Stimulated activated CD4-positive, alpha-beta T cell treated with anti-CD3 and anti-CD28 coated beads, Interleukin-4, amount 100 ng/mL, for 4 hours (primary cell): ENCODE data around the gene ACSL5.
A peak's percentile ranks its signal among the peaks of the same experiment; 100 is the strongest.
"Not testable (repeated sequence)": the region's sequence is repeated elsewhere in the genome, so short reads cannot be mapped to it uniquely, and the experiment has no call there.

Experiments used
- DNase-seq, 2 experiments: peaks; one replicate each; pipeline ENCODE4 v3.0.0-alpha.2; 2020

ACSL5 gene

GRCh38 chr10:112421731-112422130, 47.8 kb downstream of the ACSL5 start:
- DNase-seq: no peak

DNA sequence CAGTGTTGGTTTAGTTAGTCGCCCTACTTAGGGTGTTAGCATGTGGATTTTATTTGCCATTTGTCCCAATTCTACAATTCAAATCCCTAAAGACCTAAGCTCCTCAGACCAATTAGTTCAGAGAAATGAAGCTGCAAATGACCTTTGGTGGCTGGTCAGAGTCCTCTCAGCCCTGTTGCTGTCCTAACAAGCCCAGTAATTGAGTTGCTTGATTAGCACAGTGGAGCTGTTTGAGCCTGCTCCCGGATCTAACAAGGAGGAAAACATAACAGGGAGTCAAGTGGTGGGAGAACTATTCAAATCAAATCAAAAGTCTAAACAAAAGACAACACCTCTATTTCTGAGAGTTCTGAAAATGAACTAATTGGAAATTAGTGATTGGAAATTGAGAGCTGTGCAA, 50.7 kb downstream of the ACSL5 start:
- DNase-seq: no peak

- no peak for DNase-seq
These were observed 52.2 kb downstream of the ACSL5 start for GRCh38 chr10:112426111-112426510.

- no peak for DNase-seq
These were observed 55.2 kb downstream of the ACSL5 start for GRCh38 chr10:112429147-112429546.

GRCh38 chr10:112429654-112430230, 55.8 kb downstream of the ACSL5 start:
- DNase-seq: no peak

DNA sequence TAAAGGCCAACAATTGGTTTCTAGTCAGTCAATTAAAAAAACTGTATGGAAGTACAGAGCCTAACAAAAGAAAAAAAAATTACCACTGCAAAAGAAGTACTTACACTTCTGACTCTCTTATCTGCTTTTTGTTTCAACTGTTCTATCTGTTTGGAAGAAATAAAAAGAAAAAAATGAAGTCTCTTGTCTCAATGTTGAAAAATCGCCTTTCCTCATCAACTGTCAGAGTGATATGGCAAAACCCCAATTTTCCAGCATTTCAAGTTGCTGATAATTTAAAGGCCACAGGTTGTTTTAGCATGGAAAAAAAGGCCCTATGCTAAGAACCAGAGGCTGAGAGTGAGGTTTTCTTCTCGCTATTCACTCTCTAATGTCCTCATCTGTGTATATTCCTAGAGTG, 59.2 kb downstream of the ACSL5 start:
- no peak for DNase-seq

GRCh38 chr10:112434988-112435619, 61.2 kb downstream of the ACSL5 start:
- no peak for DNase-seq

- no peak for DNase-seq
These were observed 64.4 kb downstream of the ACSL5 start for GRCh38 chr10:112438356-112438755.

DNA sequence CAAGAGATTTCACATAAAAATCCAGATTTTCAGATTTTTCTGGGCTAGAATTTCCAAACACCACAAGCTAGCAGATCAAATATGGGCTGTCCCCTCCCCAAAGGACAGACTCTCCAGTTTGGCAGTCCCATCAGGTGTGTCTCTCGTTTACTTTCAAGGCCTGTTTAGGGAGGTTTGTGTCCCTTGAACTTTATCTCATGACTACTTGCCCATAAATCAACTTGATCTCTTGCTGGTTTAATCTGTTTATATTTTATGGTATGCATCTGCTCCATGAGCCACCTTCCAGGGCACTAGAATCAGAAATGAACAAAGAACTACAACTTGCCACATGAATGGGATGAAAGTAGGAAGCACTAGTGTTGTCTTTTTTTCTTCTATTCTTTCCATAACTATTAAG, 67.6 kb downstream of the ACSL5 start:
- no peak for DNase-seq

DNA sequence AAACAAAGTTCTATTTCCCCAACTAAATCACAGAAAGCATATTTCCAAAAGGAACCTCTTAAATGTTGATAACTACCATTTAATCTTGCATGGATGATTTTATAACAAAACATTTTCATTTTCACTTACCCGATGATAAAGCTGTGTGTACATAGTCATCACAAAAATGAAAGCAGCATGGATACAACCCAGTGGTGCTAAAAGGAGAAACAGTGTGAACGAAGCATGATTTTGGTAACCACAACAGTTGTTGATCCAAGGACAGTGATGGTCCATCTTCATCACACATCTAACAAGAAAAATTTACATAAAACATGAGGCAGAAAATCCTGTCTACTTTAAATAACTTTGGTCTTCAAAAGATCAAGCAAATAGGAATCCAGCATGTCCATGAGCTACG, 68.1 kb downstream of the ACSL5 start:
- no peak for DNase-seq

GRCh38 chr10:112446055-112446854, 72.3 kb downstream of the ACSL5 start:
- DNase-seq: no peak

- peak; percentile 76 to 77 for DNase-seq
These were observed 73.1 kb downstream of the ACSL5 start, which contains the start of the genes VTI1A and ZDHHC6 for GRCh38 chr10:112446855-112447619. Gene VTI1A (plus strand): TSS chr10:112447215. CDS start chr10:112447374, 159 bp downstream. Gene ZDHHC6 (minus strand): TSS chr10:112446914. CDS start chr10:112445436, 1,478 bp downstream.

GRCh38 chr10:112447620-112447928, 73.7 kb downstream of the ACSL5 start:
- no peak for DNase-seq

DNA sequence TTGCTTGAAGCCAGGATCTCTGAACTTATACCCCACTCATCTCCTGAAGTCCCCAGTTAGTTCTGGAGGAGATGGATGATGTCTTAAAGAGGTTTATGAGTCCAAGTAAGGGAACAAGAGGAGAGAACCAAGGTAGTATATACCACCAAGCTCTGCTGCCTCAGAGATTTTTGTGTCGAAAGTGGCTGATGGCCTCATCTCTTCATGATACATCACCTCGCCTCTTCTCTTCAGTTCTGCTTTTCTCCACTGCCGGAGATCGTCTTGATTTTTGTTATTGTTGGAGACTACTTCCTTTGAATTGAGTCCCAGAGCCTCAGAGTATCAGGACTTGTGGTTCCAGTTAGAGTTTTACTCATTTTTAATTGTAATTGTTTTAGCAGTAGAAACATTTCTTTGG, 75.0 kb downstream of the ACSL5 start:
- no peak for DNase-seq

DNA sequence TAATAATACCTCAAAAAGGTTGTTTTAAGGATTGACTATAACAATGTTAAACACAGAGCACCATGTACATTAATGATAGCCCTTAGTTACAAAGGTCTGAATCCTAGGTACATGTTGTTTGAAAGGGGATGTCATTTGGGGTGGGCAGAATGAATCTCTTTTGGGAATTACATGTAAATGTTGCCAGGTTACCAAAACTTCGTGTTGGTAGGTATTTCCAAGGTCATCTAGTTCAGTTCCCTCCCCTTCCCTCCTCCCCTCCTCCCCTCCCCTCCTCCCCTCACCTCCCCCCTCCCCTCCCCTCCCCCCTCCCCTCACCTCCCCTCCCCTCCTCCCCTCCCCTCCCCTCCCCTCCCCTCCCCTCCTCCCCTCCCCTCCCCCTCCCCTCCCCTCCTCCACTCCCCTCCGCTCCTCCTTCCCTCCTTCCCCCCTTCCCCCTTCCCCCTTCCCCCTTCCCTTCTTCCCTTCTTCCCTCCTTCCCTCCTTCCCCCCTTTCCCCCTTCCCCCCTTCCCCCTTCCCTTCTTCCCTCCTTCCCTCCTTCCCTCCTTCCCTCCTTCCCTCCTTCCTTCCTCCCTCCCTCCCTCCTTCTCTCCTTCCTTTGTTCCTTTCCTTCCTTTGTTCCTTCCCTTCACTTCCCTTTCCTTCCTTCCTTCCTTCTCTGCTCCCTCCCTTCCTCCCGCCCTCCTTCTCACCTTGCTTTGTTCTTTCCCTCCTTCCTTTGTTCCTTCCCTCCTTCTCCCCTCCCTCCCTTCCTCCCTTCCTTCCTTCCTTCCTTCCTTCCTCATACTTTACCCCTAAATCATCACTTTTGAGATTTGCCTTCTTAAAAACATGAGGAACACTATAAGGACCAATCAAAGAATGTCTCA, 81.2 kb downstream of the ACSL5 start:
- no peak for DNase-seq

DNA sequence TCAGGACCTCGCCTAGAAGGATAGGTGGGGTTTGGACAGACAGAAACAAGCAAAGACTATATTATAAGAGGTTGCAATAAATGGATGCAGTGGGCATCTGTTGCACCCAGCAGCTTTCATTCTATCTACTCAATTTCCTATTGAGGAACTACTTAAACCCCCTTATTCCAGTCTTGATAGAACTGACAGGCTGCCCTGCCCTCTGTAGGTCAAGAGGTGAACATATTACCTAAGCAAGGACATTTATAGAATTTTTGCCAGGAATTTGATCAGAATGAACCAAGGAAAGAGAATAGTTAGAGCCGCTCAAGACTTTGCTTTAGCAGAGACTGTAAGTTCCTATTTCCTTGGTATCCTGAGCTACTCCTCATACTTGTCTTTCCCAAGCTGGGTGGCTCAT, 82.6 kb downstream of the ACSL5 start:
- no peak for DNase-seq

DNA sequence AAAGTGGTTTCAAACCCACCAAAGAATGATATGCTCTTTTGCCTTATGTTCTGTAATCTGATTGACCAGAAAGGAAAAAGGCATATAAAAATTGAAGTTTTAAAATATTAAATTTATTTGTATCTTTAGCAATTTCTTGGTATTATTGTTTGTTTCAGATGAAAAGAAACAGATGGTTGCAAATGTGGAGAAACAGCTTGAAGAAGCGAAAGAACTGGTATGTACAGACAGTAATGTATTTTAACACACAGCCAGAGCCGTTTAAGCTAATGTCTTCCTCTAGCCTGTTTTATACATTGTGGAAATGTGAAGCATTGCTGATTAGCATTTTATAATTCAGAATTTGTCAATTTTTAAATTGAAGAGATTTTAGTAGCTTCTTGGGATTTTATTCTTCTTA, 86.5 kb downstream of the ACSL5 start:
- no peak for DNase-seq

DNA sequence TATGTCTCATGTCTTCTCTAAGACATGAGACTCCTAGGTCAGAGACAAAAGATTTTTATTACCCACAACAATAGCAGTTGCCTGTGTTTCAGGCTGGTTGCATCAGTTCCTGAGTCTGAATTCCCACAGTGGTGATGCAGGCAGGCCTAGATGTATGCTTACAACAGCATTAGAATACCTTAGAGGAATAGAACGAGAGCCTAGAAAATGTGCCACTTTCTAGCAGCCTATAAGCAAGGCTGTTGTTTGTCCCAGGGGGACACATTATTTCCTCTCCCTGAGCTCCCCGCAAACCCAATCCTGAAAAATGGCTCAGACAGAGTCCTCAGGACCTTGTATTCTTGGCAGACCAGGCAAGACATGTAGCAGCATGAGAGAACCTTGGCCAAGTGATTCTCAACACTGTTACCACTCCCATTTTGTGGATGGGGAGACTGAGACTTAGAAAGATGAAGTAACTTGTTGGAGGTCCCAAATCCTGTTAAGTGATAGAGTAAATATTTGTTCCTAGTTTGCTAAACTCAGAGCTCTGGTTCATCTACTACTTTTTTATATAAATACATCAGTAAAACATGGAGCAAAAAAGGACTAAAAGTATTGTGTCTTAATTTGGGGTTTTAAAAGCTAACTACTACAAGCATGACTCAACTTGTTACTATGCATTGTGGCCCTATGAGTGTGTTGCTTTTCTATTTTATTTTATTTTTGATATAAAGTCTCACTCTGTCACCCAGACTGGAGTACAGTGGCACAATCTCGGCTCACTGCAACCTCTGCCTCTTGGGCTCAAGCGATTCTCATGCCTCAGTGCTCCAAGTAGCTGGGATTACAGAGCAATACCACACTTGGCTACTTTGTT, 87.3 kb downstream of the ACSL5 start:
- DNase-seq: no peak

DNA sequence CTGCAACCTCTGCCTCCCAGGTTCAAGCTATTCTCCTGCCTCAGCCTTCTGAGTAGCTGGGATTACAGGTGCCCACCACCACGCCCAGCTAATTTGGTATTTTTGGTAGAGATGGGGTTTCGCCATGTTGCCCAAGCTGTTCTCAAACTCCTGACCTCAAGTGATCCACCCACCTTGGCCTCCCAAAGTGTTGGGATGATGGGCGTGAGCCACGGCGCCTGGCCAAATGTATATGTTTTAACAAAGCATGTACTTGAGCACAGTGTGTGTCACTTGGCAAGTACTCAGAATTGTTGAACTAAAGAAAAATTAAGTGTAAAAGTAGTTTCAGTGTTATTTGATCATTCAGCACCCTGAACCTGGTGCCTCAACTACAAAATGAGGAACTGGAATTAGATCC, 90.2 kb downstream of the ACSL5 start:
- not testable (repeated sequence) for DNase-seq

DNA sequence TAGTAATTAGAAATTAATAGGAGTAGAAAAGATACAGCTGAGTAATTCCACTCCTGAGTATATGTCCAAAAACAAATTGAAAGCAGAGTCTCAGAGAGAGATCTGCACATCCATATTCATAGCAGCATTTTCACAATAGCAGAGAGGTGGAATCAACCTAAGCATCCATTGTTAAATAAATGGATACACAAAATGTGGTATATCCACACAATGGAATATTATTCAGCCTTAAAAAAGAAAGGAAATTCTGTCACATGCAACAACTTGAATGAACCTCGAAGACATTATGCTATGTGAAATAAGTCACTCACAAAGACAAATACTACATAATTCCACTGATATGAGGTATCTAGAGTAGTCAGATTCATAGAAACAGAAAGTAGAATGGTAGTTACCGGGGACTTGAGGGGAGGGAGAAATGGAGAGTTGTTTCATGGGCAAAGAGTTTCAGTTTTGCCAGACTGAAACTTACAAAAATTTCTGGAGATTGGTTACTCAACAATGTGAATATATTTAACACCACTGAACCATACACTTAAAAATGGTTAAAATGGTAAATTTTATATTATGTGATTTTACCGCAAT, 91.5 kb downstream of the ACSL5 start:
- no peak for DNase-seq

DNA sequence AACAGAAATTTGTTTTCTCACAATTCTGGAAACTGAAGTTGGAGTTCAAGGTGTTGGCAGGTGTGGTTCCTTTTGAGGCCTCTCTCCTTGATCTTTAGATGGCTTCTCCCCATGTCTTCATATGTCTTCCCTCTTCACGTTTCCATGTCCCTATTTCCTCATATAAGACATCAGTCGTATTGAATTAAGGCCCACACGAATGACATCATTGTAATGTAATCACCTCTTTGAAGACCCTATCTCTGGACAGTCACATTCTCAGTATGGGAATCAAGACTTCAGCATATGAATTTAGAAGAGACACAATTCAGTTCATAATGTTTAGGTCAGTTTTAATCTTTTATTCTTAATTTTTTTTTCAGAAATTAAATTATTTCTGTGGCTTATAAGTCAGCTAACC, 92.9 kb downstream of the ACSL5 start:
- no peak for DNase-seq
